Prostate gland (tissue), 2 donors: ENCODE results near the gene ARF3. TPM values are rescaled to one million over a fixed set of nuclear protein-coding genes. Genes with fewer than 3 reads are reported as not detected.

ENCODE experiments used
- DNase-seq: peaks from one replicate; pipeline ENCODE4 v3.0.0-alpha.2; 2019; ENCODE audit warnings: low spot score
- H3K27ac ChIP-seq, 2 donors: fragments of 200-600 bp; sonication (generic); 2 replicates each; pipeline ENCODE4 v1.5.1; 2017 to 2019
- H3K27me3 ChIP-seq: fragments of 200-600 bp; sonication (generic); replicated peaks from 2 replicates; pipeline ENCODE4 v1.5.1; 2019; ENCODE audit not compliant: insufficient read depth
- H3K36me3 ChIP-seq, 2 donors: fragments of 200-600 bp; sonication (generic); 1 replicate in 1 of 2; 2 replicates in 1 of 2; pipeline versions ENCODE4 v1.5.1 to v1.8.1; 2017 to 2019
- H3K4me1 ChIP-seq: fragments of 200-600 bp; sonication (generic); replicated peaks from 2 replicates; pipeline ENCODE4 v1.5.1; 2019
- H3K4me3 ChIP-seq, 2 donors: fragments of 200-600 bp; sonication (generic); 2 replicates each; pipeline ENCODE4 v1.5.1; 2017 to 2019
- H3K9me3 ChIP-seq: fragments of 200-600 bp; sonication (generic); 2 replicates; pipeline ENCODE4 v1.5.1; 2017
- CTCF ChIP-seq, 4 experiments: fragments of 200-600 bp in 2 of 4; fragments of 450-650 bp in 2 of 4; sonication (generic) in 2 of 4; IDR thresholded peaks; 1 replicate in 3 of 4; 2 replicates in 1 of 4; pipeline ENCODE4 v1.5.1; 2016 to 2019; ENCODE audit warnings: antibody characterized with exemption in 4 of 4, mild to moderate bottlenecking in 2 of 4, moderate library complexity in 2 of 4
- POLR2A ChIP-seq: fragments of 450-650 bp; IDR thresholded peaks from one replicate; pipeline ENCODE4 v1.6.1; 2016; ENCODE audit warnings: antibody characterized with exemption, mild to moderate bottlenecking
- POLR2AphosphoS5 ChIP-seq: sonication (generic); formaldehyde crosslinking; IDR thresholded peaks from one replicate; pipeline ENCODE4 v1.6.1; 2017; ENCODE audit warnings: antibody characterized with exemption
- WGBS: methylation state at CpG from one replicate; pipeline ENCODE4 v1.1.5; 2018; 5-methylcytosine and 5-hydroxymethylcytosine counted together
- intact Hi-C: fragments of 100-400 bp; cut with DNase I; formaldehyde crosslinking; loops from one replicate; pipeline ENCODE4 v1.14.2; 2022
- total RNA-seq, 2 donors: library from RNA; depleted of rRNA; stranded (reverse); fragments of >200 nt; gene quantifications; one replicate each; pipeline ENCODE4 v1.1.0, GENCODE V29; 2016

The ARF3 gene
- total RNA-seq, 2 donors from 2014 or later, result 87.6 to 92.4 TPM

GRCh38 chr12:48946205-48946604 is 11.1 kb downstream of the ARF3 start:
- Histone ChIP-seq H3K9me3 (no peaks in the 10 kb centered on the region), H3K4me1 (no peaks in the 10 kb centered on the region), H3K27ac (no peak overlapping the region), H3K27me3 (no peaks in the 10 kb centered on the region), H3K4me3 (no peak overlapping the region), H3K36me3 (no peaks in the 10 kb centered on the region)
- intact Hi-C loops, result no loop called here
- TF ChIP-seq CTCF (IDR thresholded peaks at IDR 0.05) (no peak), POLR2A (no peak), POLR2AphosphoS5 (no peak)
- no peak for DNase-seq

- TF ChIP-seq POLR2AphosphoS5 (no peak), POLR2A (no peak), CTCF (IDR thresholded peaks at IDR 0.05) (no peak)
- Histone ChIP-seq H3K4me1 (no peaks in the 10 kb centered on the region), H3K9me3 (no peaks in the 10 kb centered on the region), H3K4me3 (no peak overlapping the region), H3K27me3 (no peaks in the 10 kb centered on the region), H3K27ac (no peak overlapping the region), H3K36me3 (peaks cover 0 to 7% of the 10 kb centered on the region in 2 donors)
- WGBS, result 32% methylated on average over 4 of the region's 4 CpGs
- intact Hi-C loops, result no loop called here
- no peak for DNase-seq
Observed at GRCh38 chr12:48943221-48943620, 14.1 kb downstream of the ARF3 start.

DNA sequence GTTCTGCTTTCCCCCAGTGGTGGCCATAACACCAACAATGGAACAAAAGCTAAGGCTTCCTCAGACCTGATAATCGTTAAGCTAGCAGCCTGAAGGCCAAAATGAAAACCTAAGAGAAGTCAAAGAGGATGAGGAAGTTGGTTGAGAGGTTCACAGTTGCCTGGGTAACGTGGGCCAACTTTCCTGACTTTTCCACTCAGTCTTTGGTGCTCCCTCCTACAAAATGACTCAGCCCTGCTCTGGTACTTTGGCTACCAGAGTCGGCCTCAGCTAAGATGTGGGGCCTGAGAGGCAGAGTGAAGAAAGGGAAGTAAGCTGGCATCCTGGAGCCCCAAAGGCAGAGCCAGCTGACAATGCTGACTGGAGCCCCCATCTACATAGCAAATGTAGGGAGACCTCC is 17.1 kb downstream of the ARF3 start:
- WGBS, result 55% methylated on average over 3 of the region's 3 CpGs
- TF ChIP-seq POLR2AphosphoS5, result no peak
- no peak for TF ChIP-seq POLR2A
- no peak for TF ChIP-seq CTCF (IDR thresholded peaks at IDR 0.05)

GRCh38 chr12:48938805-48939204 is 18.5 kb downstream of the ARF3 start:
- Histone ChIP-seq H3K9me3 (no peaks in the 10 kb centered on the region), H3K4me3 (no peak overlapping the region), H3K36me3 (peaks cover 0 to 7% of the 10 kb centered on the region in 2 donors), H3K27me3 (no peaks in the 10 kb centered on the region), H3K4me1 (no peaks in the 10 kb centered on the region), H3K27ac (no peak overlapping the region)
- intact Hi-C loops, result loop anchor here (10.0 kb wide), 1 partner anchor 84 kb away; the partner anchor contains the start of gene DDX23
- 80% methylated on average over 7 of the region's 7 CpGs for WGBS
- TF ChIP-seq POLR2AphosphoS5 (no peak), CTCF (IDR thresholded peaks at IDR 0.05) (no peak), POLR2A (no peak)
- no peak for DNase-seq

More for the DNA sequence above, 17.1 kb downstream of the ARF3 start:
- DNase-seq, result no peak
- Histone ChIP-seq H3K4me1 (no peaks in the 10 kb centered on the region), H3K4me3 (no peak overlapping the region), H3K27ac (no peak overlapping the region), H3K27me3 (no peaks in the 10 kb centered on the region), H3K9me3 (no peaks in the 10 kb centered on the region), H3K36me3 (peaks cover 0 to 7% of the 10 kb centered on the region in 2 donors)
- intact Hi-C loops, result no loop called here

DNA sequence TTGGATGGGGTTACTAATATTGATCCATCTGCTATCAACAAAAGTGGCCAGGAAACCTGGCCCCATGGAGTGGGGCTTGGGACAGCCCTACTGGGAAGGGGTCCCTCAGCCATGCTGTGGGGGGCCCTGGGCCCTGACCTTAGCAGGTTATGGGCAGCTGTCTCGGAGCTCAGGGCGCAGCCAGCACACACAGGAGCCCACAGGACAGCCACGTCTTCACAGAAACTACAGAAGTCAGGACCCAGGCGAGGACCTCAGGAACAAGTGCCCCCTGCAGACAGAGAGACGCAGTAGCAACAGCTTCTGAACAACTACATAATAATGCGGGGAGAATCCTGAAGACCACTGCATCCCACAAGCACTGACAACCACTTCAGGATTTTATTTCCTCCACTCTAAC is 20.1 kb downstream of the ARF3 start:
- peaks cover 0 to 7% of the 10 kb centered on the region in 2 donors for H3K36me3 ChIP-seq
- no peak for DNase-seq
- 81% methylated on average over 6 of the region's 6 CpGs for WGBS
- no peaks in the 10 kb centered on the region for H3K27me3 ChIP-seq
- no peak overlapping the region for H3K27ac ChIP-seq
- intact Hi-C loops, result loop anchor here (10.0 kb wide), 1 partner anchor 82 kb away; the partner anchor contains the start of gene DDX23
- no peaks in the 10 kb centered on the region for H3K9me3 ChIP-seq
- no peaks in the 10 kb centered on the region for H3K4me1 ChIP-seq
- no peak overlapping the region for H3K4me3 ChIP-seq
- no peak for TF ChIP-seq POLR2AphosphoS5
- no peak for TF ChIP-seq POLR2A
- no peak for TF ChIP-seq CTCF (IDR thresholded peaks at IDR 0.05)
